Keratinocyte (primary cell): ENCODE data around the gene CELF6. TPM values are rescaled to one million over a fixed set of nuclear protein-coding genes. Genes with fewer than 3 reads are reported as not detected.

Experiments
- DNase-seq: peaks from one replicate; pipeline ENCODE4 v3.0.0-alpha.2; 2011; ENCODE audit warnings: low read depth, missing footprints, low spot score
- FAIRE-seq: peaks from 2 replicates; lab custom pipeline; 2011; peaks lifted over from hg19 to GRCh38; lab: Jason Lieb, UNC
- H2AFZ ChIP-seq: 2 replicates; pipeline ENCODE4 v1.6.0; 2012; ENCODE audit warnings: low read length, control low read depth, inconsistent platforms; ENCODE audit not compliant: control insufficient read depth
- H3K27ac ChIP-seq: 2 replicates; pipeline ENCODE4 v1.5.1; 2011; ENCODE audit warnings: low read length; ENCODE audit not compliant: control insufficient read depth, insufficient read depth
- H3K27me3 ChIP-seq: 3 replicates; pipeline ENCODE4 v1.6.0; 2011; ENCODE audit warnings: low read length; ENCODE audit not compliant: control insufficient read depth, insufficient read depth; ENCODE audit errors: extremely low read depth
- H3K36me3 ChIP-seq, 2 experiments: 2 replicates in 1 of 2; 3 replicates in 1 of 2; pipeline ENCODE4 v1.5.1; 2011; ENCODE audit warnings: low read length in 2 of 2, mild to moderate bottlenecking in 1 of 2; ENCODE audit not compliant: control insufficient read depth in 2 of 2, insufficient read depth in 2 of 2; ENCODE audit errors: extremely low read depth in 1 of 2
- H3K4me1 ChIP-seq: 3 replicates; pipeline ENCODE4 v1.5.1; 2011; ENCODE audit warnings: low read length; ENCODE audit not compliant: control insufficient read depth, insufficient read depth; ENCODE audit errors: extremely low read depth
- H3K4me2 ChIP-seq: 3 replicates; pipeline ENCODE4 v1.6.0; 2011; ENCODE audit warnings: low read depth, low read length; ENCODE audit not compliant: control insufficient read depth, insufficient read depth; ENCODE audit errors: extremely low read depth
- H3K4me3 ChIP-seq, 3 experiments: fragments of 200-600 bp in 1 of 3; sonication (generic) in 1 of 3; 2 replicates in 2 of 3; 3 replicates in 1 of 3; pipeline ENCODE4 v1.5.1; 2011 to 2016; ENCODE audit warnings: low read length in 3 of 3, mild to moderate bottlenecking in 3 of 3, control low read depth in 2 of 3, inconsistent platforms in 1 of 3, low read depth in 1 of 3, mixed read lengths in 1 of 3, mixed run types in 1 of 3, moderate library complexity in 1 of 3; ENCODE audit not compliant: control insufficient read depth in 2 of 3, insufficient read depth in 2 of 3; ENCODE audit errors: extremely low read depth in 1 of 3
- H3K79me2 ChIP-seq: 2 replicates; pipeline ENCODE4 v1.6.0; 2012; ENCODE audit warnings: low read length; ENCODE audit not compliant: control insufficient read depth, insufficient read depth
- H3K9ac ChIP-seq: 3 replicates; pipeline ENCODE4 v1.6.0; 2011; ENCODE audit warnings: low read length; ENCODE audit not compliant: control insufficient read depth, insufficient read depth; ENCODE audit errors: extremely low read depth
- H3K9me1 ChIP-seq: 3 replicates; pipeline ENCODE4 v1.6.0; 2011; ENCODE audit warnings: low read length; ENCODE audit not compliant: control insufficient read depth, insufficient read depth; ENCODE audit errors: extremely low read depth
- H3K9me3 ChIP-seq: 2 replicates; pipeline ENCODE4 v1.5.1; 2012; ENCODE audit warnings: low read depth, low read length; ENCODE audit not compliant: control insufficient read depth
- H4K20me1 ChIP-seq: 3 replicates; pipeline ENCODE4 v1.6.0; 2011; ENCODE audit warnings: low read length; ENCODE audit not compliant: control insufficient read depth, insufficient read depth; ENCODE audit errors: extremely low read depth
- EZH2 ChIP-seq: IDR thresholded peaks from one replicate; pipeline ENCODE4 v1.6.1; 2012; ENCODE audit warnings: inconsistent platforms, mild to moderate bottlenecking, low read length, moderate library complexity
- dilution Hi-C: fragments of 300-500 bp; cut with MboI; formaldehyde crosslinking; loops from one replicate; pipeline ENCODE4 v1.7.0; 2020; ENCODE audit warnings: low sequenced_read_pairs; ENCODE audit not compliant: extremely low pct_ligation_motif_present
- polyA plus RNA-seq, 5 experiments: library from polyadenylated mRNA; depleted of rRNA in 3 of 5; stranded (reverse) in 3 of 5; stranded (forward) in 1 of 5; unstranded in 1 of 5; fragments of >200 nt; gene quantifications; 1 replicate in 1 of 5; 2 replicates in 3 of 5; 3 replicates in 1 of 5; pipeline versions ENCODE4 v1.2.1 to v1.2.3, GENCODE V29; 2011 to 2012; ENCODE audit warnings: missing spikeins in 2 of 5, low read depth in 1 of 5, low replicate concordance in 1 of 5
- TF ChIP-seq, protein P1 (sequence below), 3 experiments: IDR thresholded peaks in 1 of 3; conservative IDR thresholded peaks in 1 of 3; optimal IDR thresholded peaks in 1 of 3; 2 replicates in 2 of 3; 3 replicates in 1 of 3; pipeline versions ENCODE3 to v1.5.1; 2011; ENCODE audit warnings: low read length in 3 of 3, mild to moderate bottlenecking in 3 of 3, moderate library complexity in 2 of 3, control low read depth in 1 of 3, inconsistent platforms in 1 of 3; ENCODE audit not compliant: insufficient read depth in 2 of 3; ENCODE audit errors: extremely low read depth in 1 of 3

Gene CELF6
- polyA plus RNA-seq, 1 donor (not counting 4 experiments of a cell fraction or from before 2014, with no cell fraction given) = 0.04 TPM

DNA sequence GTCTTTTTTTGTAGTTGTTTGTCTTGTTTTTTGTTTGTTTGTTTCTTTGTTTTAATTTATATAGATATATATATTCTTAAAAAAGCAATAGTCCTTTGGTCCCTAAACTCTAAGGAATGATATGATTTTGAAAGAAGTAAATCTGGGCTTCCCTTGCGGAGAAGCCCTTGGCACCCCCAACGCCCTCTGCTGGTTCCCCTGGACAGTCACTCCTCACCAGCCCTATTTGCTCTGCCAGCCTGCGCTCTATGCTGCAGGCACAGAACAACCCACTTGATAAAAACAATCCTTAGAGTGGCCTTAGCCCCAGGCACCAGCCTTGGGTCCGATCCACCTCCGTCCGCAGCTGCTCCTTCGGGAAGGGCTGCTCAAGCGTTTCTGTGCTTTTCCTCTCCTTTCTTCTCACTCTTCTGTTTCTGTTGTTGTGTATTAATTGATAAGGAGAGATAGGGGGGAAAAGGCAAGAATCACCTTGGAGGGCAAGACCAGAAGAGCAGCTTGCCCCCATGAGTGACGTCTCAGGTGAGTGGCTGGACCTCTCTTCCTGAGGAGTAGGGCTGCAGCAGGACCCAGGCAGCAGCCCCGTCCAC lies 33.9 kb downstream of the CELF6 start:
- no peak overlapping the region for H3K27ac ChIP-seq
- DNase-seq = no peak
- dilution Hi-C loops = no loop called here
- no peaks in the 10 kb centered on the region for H3K9me3 ChIP-seq
- peaks cover 14% of the 10 kb centered on the region for H3K4me1 ChIP-seq
- no peak overlapping the region for H3K9ac ChIP-seq
- TF ChIP-seq EZH2 = no peak
- TF ChIP-seq, protein P1, sequence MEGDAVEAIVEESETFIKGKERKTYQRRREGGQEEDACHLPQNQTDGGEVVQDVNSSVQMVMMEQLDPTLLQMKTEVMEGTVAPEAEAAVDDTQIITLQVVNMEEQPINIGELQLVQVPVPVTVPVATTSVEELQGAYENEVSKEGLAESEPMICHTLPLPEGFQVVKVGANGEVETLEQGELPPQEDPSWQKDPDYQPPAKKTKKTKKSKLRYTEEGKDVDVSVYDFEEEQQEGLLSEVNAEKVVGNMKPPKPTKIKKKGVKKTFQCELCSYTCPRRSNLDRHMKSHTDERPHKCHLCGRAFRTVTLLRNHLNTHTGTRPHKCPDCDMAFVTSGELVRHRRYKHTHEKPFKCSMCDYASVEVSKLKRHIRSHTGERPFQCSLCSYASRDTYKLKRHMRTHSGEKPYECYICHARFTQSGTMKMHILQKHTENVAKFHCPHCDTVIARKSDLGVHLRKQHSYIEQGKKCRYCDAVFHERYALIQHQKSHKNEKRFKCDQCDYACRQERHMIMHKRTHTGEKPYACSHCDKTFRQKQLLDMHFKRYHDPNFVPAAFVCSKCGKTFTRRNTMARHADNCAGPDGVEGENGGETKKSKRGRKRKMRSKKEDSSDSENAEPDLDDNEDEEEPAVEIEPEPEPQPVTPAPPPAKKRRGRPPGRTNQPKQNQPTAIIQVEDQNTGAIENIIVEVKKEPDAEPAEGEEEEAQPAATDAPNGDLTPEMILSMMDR (optimal IDR thresholded peaks at IDR 0.05 in 1 of 3, IDR thresholded peaks at IDR 0.05 in 1 of 3, conservative IDR thresholded peaks at IDR 0.05 in 1 of 3; ENCODE audit: extremely low read depth in 1 of 3, insufficient read depth in 2 of 3, low read length in 3 of 3) = peak; percentile 46 to 71 (median 58)
- H3K36me3 ChIP-seq = no peaks in the 10 kb centered on the region
- no peak overlapping the region for H3K4me2 ChIP-seq
- no peaks in the 10 kb centered on the region for H3K9me1 ChIP-seq
- no peak overlapping the region for H2AFZ ChIP-seq
- peaks cover 2% of the 10 kb centered on the region for H3K27me3 ChIP-seq
- FAIRE-seq = no peak
- no peaks in the 10 kb centered on the region for H4K20me1 ChIP-seq
- H3K79me2 ChIP-seq = no peaks in the 10 kb centered on the region
- no peak overlapping the region for H3K4me3 ChIP-seq

DNA sequence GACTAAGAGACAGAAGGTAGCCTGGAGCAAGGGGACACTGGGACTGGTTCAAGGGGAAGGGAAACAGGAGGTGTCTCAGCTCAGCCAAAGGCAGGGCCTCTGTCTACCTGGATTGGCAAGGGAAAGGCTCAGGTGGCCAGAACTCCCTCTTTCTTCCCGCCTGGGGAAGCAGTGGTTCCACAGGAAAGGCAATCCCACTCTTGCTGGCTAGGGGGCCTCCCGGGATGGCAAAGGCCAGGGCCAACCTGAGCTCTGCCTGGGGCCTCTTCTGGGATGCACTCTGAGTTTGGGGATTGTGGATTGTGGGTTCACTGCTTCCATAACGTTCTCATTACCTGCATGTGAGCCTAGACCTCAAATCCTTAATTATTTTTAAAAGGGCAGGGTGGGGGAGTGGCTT lies 34.6 kb downstream of the CELF6 start:
- DNase-seq = no peak
- no peak overlapping the region for H3K9ac ChIP-seq
- no peak overlapping the region for H3K27ac ChIP-seq
- no peaks in the 10 kb centered on the region for H3K9me1 ChIP-seq
- H4K20me1 ChIP-seq = no peaks in the 10 kb centered on the region
- H3K36me3 ChIP-seq = no peaks in the 10 kb centered on the region
- H3K4me3 ChIP-seq = no peak overlapping the region
- no peaks in the 10 kb centered on the region for H3K9me3 ChIP-seq
- no peak overlapping the region for H3K4me2 ChIP-seq
- no peaks in the 10 kb centered on the region for H3K27me3 ChIP-seq
- dilution Hi-C loops = no loop called here
- no peaks in the 10 kb centered on the region for H3K79me2 ChIP-seq
- H2AFZ ChIP-seq = no peak overlapping the region
- no peak for FAIRE-seq
- TF ChIP-seq, protein P1 (optimal IDR thresholded peaks at IDR 0.05 in 1 of 3, IDR thresholded peaks at IDR 0.05 in 1 of 3, conservative IDR thresholded peaks at IDR 0.05 in 1 of 3; ENCODE audit: extremely low read depth in 1 of 3, insufficient read depth in 2 of 3, low read length in 3 of 3) = no peak
- TF ChIP-seq EZH2 = no peak
- peaks cover 14% of the 10 kb centered on the region for H3K4me1 ChIP-seq
